ACC112 (cell line): ENCODE data around the gene TSHZ2.

ENCODE experiments used
- H2AFZ ChIP-seq: fragments of 200-600 bp; sonication (generic); one replicate; pipeline ENCODE4 v1.6.0; 2017; ENCODE audit warnings: antibody characterized with exemption, low read length; ENCODE audit not compliant: unreplicated experiment
- H3K27ac ChIP-seq: fragments of 200-600 bp; sonication (generic); 2 replicates; pipeline ENCODE4 v1.5.1; 2014; ENCODE audit warnings: low read depth, mild to moderate bottlenecking, antibody characterized with exemption, low read length, moderate library complexity
- H3K27me3 ChIP-seq: fragments of 200-600 bp; sonication (generic); 2 replicates; pipeline ENCODE4 v1.6.1; 2014; ENCODE audit warnings: mild to moderate bottlenecking, antibody characterized with exemption, low read length, moderate library complexity, mixed read lengths; ENCODE audit not compliant: insufficient read depth
- H3K36me3 ChIP-seq: fragments of 200-600 bp; sonication (generic); 2 replicates; pipeline ENCODE4 v1.6.1; 2016; ENCODE audit warnings: mild to moderate bottlenecking, antibody characterized with exemption, low read length, moderate library complexity, mixed read lengths; ENCODE audit not compliant: insufficient read depth
- H3K4me1 ChIP-seq: fragments of 200-600 bp; sonication (generic); one replicate; pipeline ENCODE4 v1.6.1; 2016; ENCODE audit warnings: low read length, mixed read lengths; ENCODE audit not compliant: insufficient read depth, unreplicated experiment, control insufficient read depth
- H3K4me3 ChIP-seq: fragments of 200-600 bp; sonication (generic); 2 replicates; pipeline ENCODE4 v1.5.1; 2014; ENCODE audit warnings: mild to moderate bottlenecking, low read depth, low read length
- H3K79me2 ChIP-seq: fragments of 200-600 bp; sonication (generic); one replicate; pipeline ENCODE4 v1.6.0; 2016; ENCODE audit warnings: low read length; ENCODE audit not compliant: control insufficient read depth, unreplicated experiment, insufficient read depth

Gene TSHZ2

GRCh38 chr20:53078761-53079160 lies 106.6 kb downstream of the TSHZ2 start:
- H2AFZ ChIP-seq = no peak overlapping the region
- H3K27ac ChIP-seq = no peak overlapping the region

GRCh38 chr20:53079261-53079691 lies 107.1 kb downstream of the TSHZ2 start:
- H3K27me3 ChIP-seq = no peaks in the 10 kb centered on the region
- no peak overlapping the region for H3K27ac ChIP-seq
- peaks cover 11% of the 10 kb centered on the region for H3K4me1 ChIP-seq
- H3K79me2 ChIP-seq = no peaks in the 10 kb centered on the region
- no peaks in the 10 kb centered on the region for H3K36me3 ChIP-seq
- H3K4me3 ChIP-seq = no peak overlapping the region
- no peak overlapping the region for H2AFZ ChIP-seq

More at GRCh38 chr20:53078761-53079160, 106.6 kb downstream of the TSHZ2 start:
- no peaks in the 10 kb centered on the region for H3K27me3 ChIP-seq
- H3K79me2 ChIP-seq = no peaks in the 10 kb centered on the region
- no peak overlapping the region for H3K4me3 ChIP-seq
- H3K36me3 ChIP-seq = no peaks in the 10 kb centered on the region
- H3K4me1 ChIP-seq = peaks cover 11% of the 10 kb centered on the region

- Histone ChIP-seq H3K4me3 (no peak overlapping the region), H3K79me2 (no peaks in the 10 kb centered on the region), H3K27me3 (no peaks in the 10 kb centered on the region), H2AFZ (no peak overlapping the region), H3K4me1 (peaks cover 11% of the 10 kb centered on the region), H3K36me3 (no peaks in the 10 kb centered on the region), H3K27ac (no peak overlapping the region)
Observed at GRCh38 chr20:53079828-53080686, 107.9 kb downstream of the TSHZ2 start.

GRCh38 chr20:53080687-53080962 lies 108.5 kb downstream of the TSHZ2 start:
- no peak overlapping the region for H3K4me3 ChIP-seq
- no peak overlapping the region for H3K27ac ChIP-seq
- H2AFZ ChIP-seq = no peak overlapping the region
- no peaks in the 10 kb centered on the region for H3K79me2 ChIP-seq
- peaks cover 11% of the 10 kb centered on the region for H3K4me1 ChIP-seq
- H3K27me3 ChIP-seq = no peaks in the 10 kb centered on the region
- no peaks in the 10 kb centered on the region for H3K36me3 ChIP-seq

GRCh38 chr20:53080969-53081871 lies 109.1 kb downstream of the TSHZ2 start:
- Histone ChIP-seq H3K4me1 (peaks cover 11% of the 10 kb centered on the region), H3K27ac (no peak overlapping the region), H3K36me3 (no peaks in the 10 kb centered on the region), H3K4me3 (no peak overlapping the region), H3K27me3 (no peaks in the 10 kb centered on the region), H2AFZ (no peak overlapping the region), H3K79me2 (no peaks in the 10 kb centered on the region)

- peaks cover 11% of the 10 kb centered on the region for H3K4me1 ChIP-seq
- no peaks in the 10 kb centered on the region for H3K27me3 ChIP-seq
- H2AFZ ChIP-seq = no peak overlapping the region
- H3K79me2 ChIP-seq = no peaks in the 10 kb centered on the region
- no peak overlapping the region for H3K27ac ChIP-seq
- no peaks in the 10 kb centered on the region for H3K36me3 ChIP-seq
- no peak overlapping the region for H3K4me3 ChIP-seq
Observed at GRCh38 chr20:53081916-53082863, 110.0 kb downstream of the TSHZ2 start.

GRCh38 chr20:53083411-53083810 lies 111.3 kb downstream of the TSHZ2 start:
- Histone ChIP-seq H3K27ac (no peak overlapping the region), H3K4me1 (peaks cover 5% of the 10 kb centered on the region), H3K27me3 (no peaks in the 10 kb centered on the region), H2AFZ (no peak overlapping the region), H3K36me3 (no peaks in the 10 kb centered on the region), H3K4me3 (no peak overlapping the region), H3K79me2 (no peaks in the 10 kb centered on the region)

- no peak overlapping the region for H2AFZ ChIP-seq
Observed at GRCh38 chr20:53084408-53084997, 112.3 kb downstream of the TSHZ2 start.

GRCh38 chr20:53085720-53086119 lies 113.6 kb downstream of the TSHZ2 start:
- H3K27ac ChIP-seq = no peak overlapping the region
- peaks cover 5% of the 10 kb centered on the region for H3K4me1 ChIP-seq
- H3K27me3 ChIP-seq = no peaks in the 10 kb centered on the region
- no peak overlapping the region for H3K4me3 ChIP-seq
- H3K79me2 ChIP-seq = no peaks in the 10 kb centered on the region
- H3K36me3 ChIP-seq = no peaks in the 10 kb centered on the region
- H2AFZ ChIP-seq = no peak overlapping the region

More at GRCh38 chr20:53084408-53084997, 112.3 kb downstream of the TSHZ2 start:
- Histone ChIP-seq H3K27ac (no peak overlapping the region), H3K27me3 (no peaks in the 10 kb centered on the region), H3K4me1 (peaks cover 5% of the 10 kb centered on the region), H3K79me2 (no peaks in the 10 kb centered on the region), H3K36me3 (no peaks in the 10 kb centered on the region), H3K4me3 (no peak overlapping the region)
